Upper lobe of left lung (tissue), 6 donors: ENCODE measurements around the gene ATG7. TPM values are rescaled to one million over a fixed set of nuclear protein-coding genes. Genes with fewer than 3 reads are reported as not detected.

Experiments
- ATAC-seq, 2 donors: fragments of 200-7000 bp; cut with Tn5 transposase; one replicate each; pipeline ENCODE4 v1.9.1; 2022; ENCODE audit warnings: mild to moderate bottlenecking in 2 of 2, moderate library complexity in 2 of 2; ENCODE audit not compliant: low FRiP score in 2 of 2
- DNase-seq, 2 donors: peaks; one replicate each; pipeline ENCODE4 v3.0.0-alpha.2; 2019 to 2020
- H3K27ac ChIP-seq, 4 donors: fragments of 200-600 bp; sonication (generic); one replicate each; pipeline ENCODE4 v1.5.1; 2016 to 2019
- H3K27me3 ChIP-seq, 4 donors: fragments of 200-600 bp; sonication (generic); one replicate each; pipeline ENCODE4 v1.5.1; 2017 to 2019
- H3K36me3 ChIP-seq, 4 donors: fragments of 200-600 bp; sonication (generic); one replicate each; pipeline ENCODE4 v1.5.1; 2016 to 2019
- H3K4me1 ChIP-seq, 4 donors: fragments of 200-600 bp; sonication (generic); one replicate each; pipeline ENCODE4 v1.5.1; 2018 to 2019
- H3K4me3 ChIP-seq, 4 donors: fragments of 200-600 bp; sonication (generic); one replicate each; pipeline ENCODE4 v1.5.1; 2017 to 2019; ENCODE audit warnings: mild to moderate bottlenecking in 2 of 4, moderate library complexity in 1 of 4
- H3K9me3 ChIP-seq, 4 donors: fragments of 200-600 bp; sonication (generic); one replicate each; pipeline ENCODE4 v1.5.1; 2018 to 2019
- CTCF ChIP-seq, 6 experiments: fragments of 450-650 bp in 4 of 6; fragments of 200-600 bp in 2 of 6; sonication (generic) in 2 of 6; IDR thresholded peaks; one replicate each; pipeline ENCODE4 v1.5.1; 2016 to 2019; ENCODE audit warnings: antibody characterized with exemption in 6 of 6
- EP300 ChIP-seq, 4 donors: sonication (generic); formaldehyde crosslinking; IDR thresholded peaks; one replicate each; pipeline ENCODE4 v1.5.1; 2017; ENCODE audit warnings: antibody characterized with exemption in 4 of 4, control low read depth in 2 of 4
- POLR2A ChIP-seq, 4 donors: fragments of 450-650 bp; IDR thresholded peaks; one replicate each; pipeline ENCODE4 v1.5.1; 2016 to 2017; ENCODE audit warnings: antibody characterized with exemption in 4 of 4, mild to moderate bottlenecking in 2 of 4
- POLR2AphosphoS5 ChIP-seq, 2 donors: sonication (generic); formaldehyde crosslinking; IDR thresholded peaks; one replicate each; pipeline ENCODE4 v1.5.1; 2017; ENCODE audit warnings: antibody characterized with exemption in 2 of 2
- WGBS, 2 donors: methylation state at CpG; one replicate each; pipeline ENCODE4 v1.1.5; 2017 to 2018; 5-methylcytosine and 5-hydroxymethylcytosine counted together
- total RNA-seq, 6 donors: library from RNA; depleted of rRNA in 4 of 6; stranded (reverse); fragments of >200 nt in 4 of 6; gene quantifications; one replicate each; pipeline versions ENCODE4 v1.1.0 to v1.2.1, GENCODE V29; 2016 to 2021
- donor health status: DM: no; HTN: no; CAD: no; lungs with moderate emphysema.
- donor health status: DM: no; HTN: yes; CAD: no; lungs with severe emphysema.

The ATG7 gene
- total RNA-seq, 6 donors from 2014 or later: 52.4 to 195 (median 74.1) TPM

- no peak for ATAC-seq
These were observed 91.5 kb downstream of the ATG7 start for GRCh38 chr3:11363715-11364114.

GRCh38 chr3:11364181-11364580, 92.0 kb downstream of the ATG7 start:
- no peak for DNase-seq
- Histone ChIP-seq H3K27me3 (no peaks in the 10 kb centered on the region), H3K4me3 (no peak overlapping the region), H3K27ac (no peak overlapping the region), H3K4me1 (peaks cover 13 to 30% (median 22%) of the 10 kb centered on the region in 4 donors), H3K36me3 (peaks cover 25 to 61% (median 56%) of the 10 kb centered on the region in 4 donors), H3K9me3 (no peaks in the 10 kb centered on the region)
- TF ChIP-seq CTCF (IDR thresholded peaks at IDR 0.05): no peak
- no peak for TF ChIP-seq POLR2AphosphoS5 (IDR thresholded peaks at IDR 0.05)
- no peak for TF ChIP-seq EP300 (IDR thresholded peaks at IDR 0.05)
- TF ChIP-seq POLR2A (IDR thresholded peaks at IDR 0.05): no peak
- WGBS, 2 donors: 81 to 87% methylated on average over 2 of the region's 2 CpGs
- no peak for ATAC-seq

More at GRCh38 chr3:11363715-11364114, 91.5 kb downstream of the ATG7 start:
- Histone ChIP-seq H3K9me3 (no peaks in the 10 kb centered on the region), H3K4me1 (peaks cover 13 to 26% (median 21%) of the 10 kb centered on the region in 4 donors), H3K27ac (no peak overlapping the region), H3K4me3 (no peak overlapping the region), H3K27me3 (no peaks in the 10 kb centered on the region), H3K36me3 (peaks cover 25 to 66% (median 57%) of the 10 kb centered on the region in 4 donors)
- DNase-seq: no peak
- 61 to 65% methylated on average over 2 of the region's 2 CpGs for WGBS, 2 donors
- TF ChIP-seq CTCF (IDR thresholded peaks at IDR 0.05) (no peak), POLR2A (IDR thresholded peaks at IDR 0.05) (no peak), POLR2AphosphoS5 (IDR thresholded peaks at IDR 0.05) (no peak), EP300 (IDR thresholded peaks at IDR 0.05) (no peak)

- Histone ChIP-seq H3K36me3 (peaks cover 8 to 35% (median 29%) of the 10 kb centered on the region in 4 donors), H3K4me1 (peaks cover 13 to 30% (median 23%) of the 10 kb centered on the region in 4 donors), H3K4me3 (no peak overlapping the region), H3K27ac (peak overlapping the region; percentile 46 to 83 (median 71)), H3K9me3 (no peaks in the 10 kb centered on the region), H3K27me3 (no peaks in the 10 kb centered on the region)
- 10 to 11% methylated on average over 2 of the region's 2 CpGs for WGBS, 2 donors
- peak in 1 of 2 donors; percentile 87 for ATAC-seq
- DNase-seq: peak in 1 of 2 donors; percentile 36
- TF ChIP-seq EP300 (IDR thresholded peaks at IDR 0.05) (peak in 1 of 4 donors; percentile 32), CTCF (IDR thresholded peaks at IDR 0.05) (no peak), POLR2AphosphoS5 (IDR thresholded peaks at IDR 0.05) (peak in 1 of 2 donors; percentile 36), POLR2A (IDR thresholded peaks at IDR 0.05) (no peak)
These were observed 95.0 kb downstream of the ATG7 start for GRCh38 chr3:11367143-11367693.

- H3K9me3 ChIP-seq: no peaks in the 10 kb centered on the region
- TF ChIP-seq POLR2A (IDR thresholded peaks at IDR 0.05) (no peak), POLR2AphosphoS5 (IDR thresholded peaks at IDR 0.05) (no peak), EP300 (IDR thresholded peaks at IDR 0.05) (no peak), CTCF (IDR thresholded peaks at IDR 0.05) (no peak)
- H3K4me3 ChIP-seq: no peak overlapping the region
- 69 to 84% methylated on average over 3 of the region's 3 CpGs for WGBS, 2 donors
- DNase-seq (no peak), ATAC-seq (no peak)
- peaks cover 13 to 30% (median 23%) of the 10 kb centered on the region in 4 donors for H3K4me1 ChIP-seq
- no peak overlapping the region for H3K27ac ChIP-seq
- H3K27me3 ChIP-seq: no peaks in the 10 kb centered on the region
- peaks cover 0 to 9% (median 3%) of the 10 kb centered on the region in 4 donors for H3K36me3 ChIP-seq
These were observed 98.0 kb downstream of the ATG7 start for GRCh38 chr3:11370191-11370590.

GRCh38 chr3:11370966-11371365, 98.8 kb downstream of the ATG7 start:
- H3K9me3 ChIP-seq: no peaks in the 10 kb centered on the region
- ATAC-seq (no peak), DNase-seq (no peak)
- TF ChIP-seq EP300 (IDR thresholded peaks at IDR 0.05) (no peak), POLR2AphosphoS5 (IDR thresholded peaks at IDR 0.05) (no peak), CTCF (IDR thresholded peaks at IDR 0.05) (no peak), POLR2A (IDR thresholded peaks at IDR 0.05) (no peak)
- 61 to 86% methylated on average over 4 of the region's 4 CpGs for WGBS, 2 donors
- no peak overlapping the region for H3K4me3 ChIP-seq
- H3K27ac ChIP-seq: no peak overlapping the region
- H3K4me1 ChIP-seq: peaks cover 13 to 30% (median 23%) of the 10 kb centered on the region in 4 donors
- H3K36me3 ChIP-seq: peaks cover 0 to 7% (median 0%) of the 10 kb centered on the region in 4 donors
- no peaks in the 10 kb centered on the region for H3K27me3 ChIP-seq
